Smooth muscle cell (in vitro differentiated cells): ENCODE data around the gene PNPLA5. TPM values are rescaled to one million over a fixed set of nuclear protein-coding genes. Genes with fewer than 3 reads are reported as not detected.

Experiments used
- DNase-seq: peaks from one replicate; lab custom pipeline; 2025; ENCODE audit not compliant: unreplicated experiment; lab: John Stamatoyannopoulos, UW
- H2AFZ ChIP-seq: fragments of 200-600 bp; sonication (generic); 2 replicates; pipeline ENCODE4 v1.6.0; 2016; ENCODE audit warnings: antibody characterized with exemption, low read depth, mild to moderate bottlenecking
- H3F3A ChIP-seq: fragments of 200-600 bp; sonication (generic); 2 replicates; pipeline ENCODE4 v1.6.0; 2017; ENCODE audit warnings: antibody characterized with exemption, low read depth
- H3K27ac ChIP-seq: fragments of 200-600 bp; sonication (generic); 2 replicates; pipeline ENCODE4 v1.5.1; 2016; ENCODE audit warnings: low read depth, mild to moderate bottlenecking
- H3K27me3 ChIP-seq: fragments of 200-600 bp; sonication (generic); 2 replicates; pipeline ENCODE4 v1.6.1; 2016; ENCODE audit warnings: low read depth, mild to moderate bottlenecking
- H3K36me3 ChIP-seq: fragments of 200-600 bp; sonication (generic); 2 replicates; pipeline ENCODE4 v1.5.1; 2016; ENCODE audit warnings: low read depth
- H3K4me1 ChIP-seq: fragments of 200-600 bp; sonication (generic); 2 replicates; pipeline ENCODE4 v1.5.1; 2016; ENCODE audit warnings: low read depth
- H3K4me2 ChIP-seq: fragments of 200-600 bp; sonication (generic); 2 replicates; pipeline ENCODE4 v1.6.0; 2016; ENCODE audit warnings: mild to moderate bottlenecking
- H3K4me3 ChIP-seq: fragments of 200-600 bp; sonication (generic); 2 replicates; pipeline ENCODE4 v1.5.1; 2016; ENCODE audit warnings: mild to moderate bottlenecking
- H3K79me2 ChIP-seq: fragments of 200-600 bp; sonication (generic); 2 replicates; pipeline ENCODE4 v1.6.0; 2016; ENCODE audit warnings: low read depth, mild to moderate bottlenecking
- H3K9ac ChIP-seq: fragments of 200-600 bp; sonication (generic); 2 replicates; pipeline ENCODE4 v1.6.0; 2016; ENCODE audit warnings: low read depth
- H3K9me3 ChIP-seq: fragments of 200-600 bp; sonication (generic); replicated peaks from 2 replicates; pipeline ENCODE4 v1.5.1; 2016; ENCODE audit warnings: low read depth
- H4K20me1 ChIP-seq: fragments of 200-600 bp; sonication (generic); 2 replicates; pipeline ENCODE4 v1.6.0; 2016; ENCODE audit warnings: low read depth
- WGBS: methylation state at CpG from one replicate; pipeline ENCODE4 v1.1.7; 2016; ENCODE audit warnings: low lambda C conversion rate; 5-methylcytosine and 5-hydroxymethylcytosine counted together
- polyA plus RNA-seq: library from polyadenylated mRNA; unstranded; fragments of >200 nt; fragmentation: Nextera tagmentation; extraction: Ambion mirVana; gene quantifications from 2 replicates; pipeline ENCODE4 v1.2.1, GENCODE V29; 2016
- total RNA-seq: library from RNA; depleted of rRNA; stranded (reverse); fragments of >200 nt; gene quantifications from 2 replicates; pipeline ENCODE4 v1.2.3, GENCODE V29; 2014
- TF ChIP-seq, protein P1 (sequence below): fragments of 200-600 bp; sonication (generic); IDR thresholded peaks from 2 replicates; pipeline ENCODE4 v1.5.1; 2017; ENCODE audit warnings: borderline replicate concordance, mild to moderate bottlenecking, antibody characterized with exemption; ENCODE audit not compliant: insufficient read depth, poor library complexity, severe bottlenecking

Gene PNPLA5
- total and polyA plus RNA-seq, 2 experiments from 2014 or later = not detected

DNA sequence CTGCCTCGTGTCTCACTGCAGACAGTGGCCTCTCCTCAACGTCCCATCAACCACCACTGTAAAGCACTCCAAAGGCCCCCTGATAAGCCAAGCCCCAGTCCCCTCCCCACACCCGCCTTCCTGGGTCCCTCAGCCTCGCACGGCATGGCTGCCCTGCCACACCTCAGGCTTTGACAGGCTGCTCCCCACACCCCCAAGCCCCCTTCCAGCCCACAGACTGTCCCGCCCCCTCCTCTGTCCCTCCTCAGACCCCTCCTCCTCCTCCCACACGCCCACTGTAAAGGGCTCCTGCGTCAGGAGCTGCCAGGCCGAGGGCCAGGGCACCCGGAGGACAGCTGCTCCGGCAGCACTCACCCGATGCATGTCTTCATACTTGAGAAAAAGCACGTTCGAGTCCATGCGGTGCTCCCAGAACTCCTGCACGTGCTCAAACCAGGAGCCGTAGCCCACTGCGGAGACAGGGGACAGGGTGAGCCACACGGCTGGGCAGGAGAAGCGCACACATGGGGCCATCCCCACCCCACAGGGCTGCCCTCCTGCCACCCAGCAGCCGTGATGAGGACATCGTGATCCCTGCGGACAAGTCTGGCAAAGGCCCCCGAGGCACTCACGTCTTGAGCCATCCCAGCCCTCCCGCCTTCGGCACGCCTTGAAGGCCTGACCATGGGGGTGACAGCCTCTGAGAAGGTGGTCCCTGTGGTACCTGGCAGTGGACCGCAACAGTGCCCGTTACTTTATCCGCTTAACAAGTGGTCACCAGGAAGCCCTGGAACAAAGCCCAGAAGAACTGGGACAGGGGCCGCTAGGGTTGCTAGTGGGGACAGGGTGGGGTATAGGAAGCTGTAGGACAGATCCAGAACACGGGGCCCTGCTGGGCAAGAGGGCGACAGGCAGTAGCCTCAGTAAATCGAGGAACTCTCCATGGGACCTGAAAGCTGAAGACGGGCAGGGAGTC, 58.2 kb downstream of the PNPLA5 start:
- no peak overlapping the region for H3K9ac ChIP-seq
- H4K20me1 ChIP-seq = no peaks in the 10 kb centered on the region
- no peaks in the 10 kb centered on the region for H3K9me3 ChIP-seq
- no peak overlapping the region for H2AFZ ChIP-seq
- H3K4me1 ChIP-seq = no peaks in the 10 kb centered on the region
- H3K36me3 ChIP-seq = no peaks in the 10 kb centered on the region
- no peak for DNase-seq
- H3K4me3 ChIP-seq = no peak overlapping the region
- TF ChIP-seq, protein P1, sequence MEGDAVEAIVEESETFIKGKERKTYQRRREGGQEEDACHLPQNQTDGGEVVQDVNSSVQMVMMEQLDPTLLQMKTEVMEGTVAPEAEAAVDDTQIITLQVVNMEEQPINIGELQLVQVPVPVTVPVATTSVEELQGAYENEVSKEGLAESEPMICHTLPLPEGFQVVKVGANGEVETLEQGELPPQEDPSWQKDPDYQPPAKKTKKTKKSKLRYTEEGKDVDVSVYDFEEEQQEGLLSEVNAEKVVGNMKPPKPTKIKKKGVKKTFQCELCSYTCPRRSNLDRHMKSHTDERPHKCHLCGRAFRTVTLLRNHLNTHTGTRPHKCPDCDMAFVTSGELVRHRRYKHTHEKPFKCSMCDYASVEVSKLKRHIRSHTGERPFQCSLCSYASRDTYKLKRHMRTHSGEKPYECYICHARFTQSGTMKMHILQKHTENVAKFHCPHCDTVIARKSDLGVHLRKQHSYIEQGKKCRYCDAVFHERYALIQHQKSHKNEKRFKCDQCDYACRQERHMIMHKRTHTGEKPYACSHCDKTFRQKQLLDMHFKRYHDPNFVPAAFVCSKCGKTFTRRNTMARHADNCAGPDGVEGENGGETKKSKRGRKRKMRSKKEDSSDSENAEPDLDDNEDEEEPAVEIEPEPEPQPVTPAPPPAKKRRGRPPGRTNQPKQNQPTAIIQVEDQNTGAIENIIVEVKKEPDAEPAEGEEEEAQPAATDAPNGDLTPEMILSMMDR = no peak
- H3K4me2 ChIP-seq = no peak overlapping the region
- H3K27ac ChIP-seq = no peak overlapping the region
- 91% methylated on average over 31 of the region's 36 CpGs for WGBS
- H3K27me3 ChIP-seq = no peaks in the 10 kb centered on the region
- H3F3A ChIP-seq = no peaks in the 10 kb centered on the region
- no peaks in the 10 kb centered on the region for H3K79me2 ChIP-seq

DNA sequence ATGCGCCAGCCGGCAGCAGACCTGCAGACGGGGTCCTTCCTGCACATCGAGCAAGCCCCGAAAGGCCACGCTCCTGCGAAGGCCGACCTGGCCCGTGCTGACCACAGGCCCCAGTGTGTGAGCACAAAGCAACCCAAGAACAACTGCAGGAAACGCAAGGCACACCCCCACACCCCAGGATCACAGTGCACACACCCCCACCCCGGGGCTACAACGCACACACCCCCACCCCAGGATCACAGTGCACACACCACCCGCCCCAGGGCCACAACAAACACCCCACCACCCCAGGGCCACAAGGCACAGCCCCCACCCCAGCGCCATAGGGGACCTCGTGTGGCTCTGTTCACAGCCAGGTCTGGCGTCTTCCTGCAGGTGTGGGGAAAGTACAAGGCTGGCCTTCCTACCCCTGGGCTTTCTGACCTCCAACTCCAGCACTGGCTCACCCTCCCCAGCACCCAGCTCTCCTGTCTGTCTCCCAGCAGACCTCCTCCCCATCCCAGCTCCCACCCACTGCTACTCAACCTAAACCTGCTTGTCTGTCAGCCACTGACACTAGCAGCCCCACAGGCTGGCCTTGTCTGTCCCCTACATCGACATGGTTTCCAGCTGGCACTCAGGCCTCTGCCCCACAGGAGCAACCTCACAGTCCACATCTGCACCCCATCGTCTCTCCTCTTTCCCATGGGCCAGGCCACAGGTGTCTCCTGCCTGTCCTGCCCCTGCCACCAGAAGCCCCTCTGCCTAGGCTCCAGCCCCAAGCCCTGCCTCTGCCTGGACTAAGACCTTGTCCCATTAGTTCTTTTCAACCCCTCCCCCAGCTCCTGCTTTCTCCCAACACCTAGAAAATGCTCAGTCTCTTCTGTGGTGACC, 59.2 kb downstream of the PNPLA5 start:
- WGBS = 94% methylated on average over 16 of the region's 18 CpGs
- Histone ChIP-seq H4K20me1 (no peaks in the 10 kb centered on the region), H3K79me2 (no peaks in the 10 kb centered on the region), H3K9ac (no peak overlapping the region), H3F3A (peaks cover 4% of the 10 kb centered on the region), H3K36me3 (no peaks in the 10 kb centered on the region), H2AFZ (no peak overlapping the region), H3K4me3 (no peak overlapping the region), H3K9me3 (no peaks in the 10 kb centered on the region), H3K4me2 (no peak overlapping the region), H3K4me1 (no peaks in the 10 kb centered on the region), H3K27me3 (no peaks in the 10 kb centered on the region), H3K27ac (no peak overlapping the region)
- TF ChIP-seq, protein P1 = no peak
- DNase-seq = no peak

DNA sequence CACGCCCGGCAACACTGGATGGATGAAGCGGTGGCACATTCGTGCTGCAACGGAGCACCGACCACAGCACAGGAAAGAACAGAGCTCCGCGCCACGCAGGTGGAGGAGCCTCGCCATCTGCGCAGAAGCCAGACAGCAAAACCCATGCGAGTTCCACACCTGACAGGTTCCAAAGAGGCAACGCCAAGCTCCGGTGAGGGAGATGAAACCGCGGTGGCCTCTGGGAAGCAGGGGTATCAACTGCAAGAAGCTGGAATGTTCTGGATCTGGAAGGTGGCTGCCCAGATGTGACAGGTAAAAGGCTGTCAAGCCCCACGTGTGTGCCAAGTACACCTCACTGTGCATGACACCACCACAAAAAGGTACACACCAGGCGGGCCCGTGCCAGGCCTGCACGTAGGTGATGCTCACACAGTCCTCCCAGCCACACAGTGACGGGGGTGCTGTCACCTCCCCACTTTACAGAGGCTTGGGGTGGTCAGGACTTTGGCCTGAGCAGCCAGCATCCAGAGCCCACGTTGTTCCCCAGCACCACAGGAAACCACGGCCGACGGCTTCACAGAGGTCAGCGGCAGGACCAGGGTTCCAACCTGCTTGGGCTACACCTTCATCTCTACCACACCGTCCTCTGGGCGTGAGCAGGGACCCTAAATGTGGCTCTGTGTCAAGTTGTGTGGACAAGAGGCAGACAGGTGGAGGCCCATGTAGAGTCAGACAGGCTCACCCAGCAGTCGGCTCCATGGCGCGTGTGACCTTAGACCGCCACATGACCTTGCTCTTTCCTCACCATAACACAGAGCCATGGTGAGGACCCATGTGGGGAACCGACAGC, 60.0 kb downstream of the PNPLA5 start:
- Histone ChIP-seq H3K9ac (no peak overlapping the region), H2AFZ (no peak overlapping the region), H3K9me3 (no peaks in the 10 kb centered on the region), H3K27ac (no peak overlapping the region), H3K4me1 (peaks cover 5% of the 10 kb centered on the region), H3K4me2 (no peak overlapping the region), H3K4me3 (no peak overlapping the region), H3K27me3 (no peaks in the 10 kb centered on the region), H4K20me1 (no peaks in the 10 kb centered on the region), H3K36me3 (no peaks in the 10 kb centered on the region), H3K79me2 (no peaks in the 10 kb centered on the region), H3F3A (peaks cover 13% of the 10 kb centered on the region)
- no peak for DNase-seq
- TF ChIP-seq, protein P1 = no peak
- 97% methylated on average over 33 of the region's 33 CpGs for WGBS
